ENCODE results near the gene ISM1.
A peak's percentile ranks its signal among the peaks of the same experiment; 100 is the strongest.

The ISM1 gene

DNA sequence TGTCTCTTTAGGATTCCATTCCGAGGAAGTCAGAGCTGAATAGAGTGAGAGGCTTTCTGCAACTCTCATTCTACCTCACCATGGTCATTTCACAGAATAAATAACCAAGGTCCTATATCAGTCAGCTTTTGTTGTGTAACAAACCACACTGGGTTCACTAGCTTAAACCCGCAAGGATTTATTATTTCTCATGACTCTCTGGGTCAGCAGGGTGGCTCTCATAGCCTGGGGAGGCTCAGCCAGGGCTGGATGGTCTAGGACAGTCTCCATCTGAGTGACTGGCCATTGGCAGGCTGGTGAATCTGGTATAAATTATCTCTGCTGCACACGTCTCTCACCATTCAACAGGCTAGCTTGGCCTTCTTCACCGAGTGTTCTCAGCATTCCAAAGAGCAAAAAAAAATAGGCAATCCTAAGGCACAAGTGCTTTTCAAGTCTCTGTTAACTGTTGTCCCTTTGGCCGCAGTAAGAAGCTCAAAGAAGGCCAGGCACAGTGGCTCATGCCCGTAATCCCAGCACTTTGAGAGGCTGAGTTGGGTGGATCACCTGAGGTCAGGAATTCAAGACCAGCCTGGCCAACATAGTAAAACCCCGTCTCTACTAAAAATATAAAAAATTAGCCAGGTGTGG lies 39.7 kb downstream of the ISM1 start:
- DNase-seq, result no peak

DNA sequence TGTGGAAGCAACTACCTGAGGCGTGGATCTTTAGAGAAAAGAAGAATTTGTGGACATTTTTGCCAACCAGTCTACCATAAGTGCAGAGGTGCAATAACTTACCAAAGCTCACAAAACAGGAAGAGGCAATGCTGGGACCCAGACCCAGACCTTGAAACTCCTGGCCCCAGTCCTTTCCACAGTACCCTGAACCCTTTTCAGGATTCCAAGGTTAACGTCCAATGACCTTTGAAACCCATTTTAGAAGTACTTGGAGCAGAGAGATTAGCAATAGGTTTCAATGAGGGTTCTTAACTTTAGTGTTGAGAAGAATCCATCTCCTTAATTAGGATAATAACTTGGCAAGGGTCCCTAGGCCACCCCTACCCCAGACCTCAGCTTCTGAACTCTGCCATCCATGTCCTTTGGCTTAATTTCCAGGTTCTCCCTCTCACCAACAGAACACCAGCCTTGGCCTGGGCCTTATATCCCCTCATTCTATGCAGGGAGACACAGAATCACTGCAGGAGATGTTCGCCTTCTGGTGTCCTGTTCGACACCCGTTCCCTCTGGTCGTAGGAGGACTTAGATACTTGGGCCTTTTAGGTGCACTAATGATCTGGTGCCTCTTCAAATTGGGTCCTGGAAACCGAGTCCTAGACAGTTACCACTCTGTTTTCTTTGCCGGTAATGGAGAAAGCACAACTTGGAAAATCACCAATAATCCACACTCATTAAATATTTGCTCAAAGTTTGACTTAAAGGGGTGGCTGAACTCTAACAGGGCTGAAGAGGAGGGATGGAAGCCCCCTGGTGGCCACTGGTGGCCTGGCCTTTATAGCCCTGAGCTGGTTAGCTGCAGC lies 40.6 kb downstream of the ISM1 start:
- peak; percentile 69 for DNase-seq

DNA sequence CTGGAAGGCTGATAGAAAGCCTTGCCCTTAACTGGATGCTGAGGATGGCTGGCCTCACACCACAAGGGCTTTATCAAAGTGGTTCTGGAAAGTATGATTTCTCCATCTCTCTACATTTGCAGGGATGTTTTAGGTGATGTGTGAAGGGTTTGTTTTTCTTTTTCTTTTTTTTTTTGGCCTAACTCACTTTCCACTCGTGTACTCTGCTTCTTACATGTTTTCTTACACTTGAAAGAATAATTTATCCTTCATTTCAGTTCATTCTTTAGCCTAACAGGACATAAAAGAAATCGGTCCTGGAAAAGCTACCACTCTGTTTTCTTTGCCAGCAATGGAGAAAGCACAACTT lies 41.2 kb downstream of the ISM1 start:
- no peak for DNase-seq

DNA sequence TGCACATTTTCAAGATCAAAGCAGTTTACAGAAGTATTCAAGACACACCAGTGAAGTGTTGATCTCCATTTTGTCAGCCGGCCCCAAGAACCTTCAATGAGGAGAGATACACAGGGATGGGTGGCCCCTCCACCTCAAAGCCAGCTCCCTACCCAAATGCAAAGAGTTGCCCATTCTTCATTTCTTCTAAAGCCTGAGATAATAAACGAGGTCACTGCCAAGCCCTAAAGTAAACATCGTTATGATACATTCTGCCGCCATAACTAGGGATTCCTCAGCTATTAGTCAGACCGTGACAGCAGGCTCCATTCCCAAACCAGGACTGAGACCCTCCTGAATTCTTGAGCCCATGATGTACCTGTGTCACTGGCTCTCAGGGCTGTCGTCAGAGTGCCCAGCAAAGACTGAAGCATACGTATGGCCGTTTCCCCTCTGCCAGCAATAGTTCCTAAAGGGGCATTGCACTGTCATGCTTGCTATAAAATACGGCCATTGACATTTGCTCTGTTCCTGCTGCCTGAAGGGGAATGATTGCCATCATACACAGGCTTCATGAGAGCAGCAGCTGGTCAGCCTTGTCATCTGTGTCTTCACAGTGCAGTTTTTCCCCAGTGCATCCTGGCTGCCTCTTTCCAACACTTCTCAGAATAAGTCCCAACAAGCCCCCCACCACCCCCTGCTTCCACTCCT lies 41.7 kb downstream of the ISM1 start:
- DNase-seq, result no peak

DNA sequence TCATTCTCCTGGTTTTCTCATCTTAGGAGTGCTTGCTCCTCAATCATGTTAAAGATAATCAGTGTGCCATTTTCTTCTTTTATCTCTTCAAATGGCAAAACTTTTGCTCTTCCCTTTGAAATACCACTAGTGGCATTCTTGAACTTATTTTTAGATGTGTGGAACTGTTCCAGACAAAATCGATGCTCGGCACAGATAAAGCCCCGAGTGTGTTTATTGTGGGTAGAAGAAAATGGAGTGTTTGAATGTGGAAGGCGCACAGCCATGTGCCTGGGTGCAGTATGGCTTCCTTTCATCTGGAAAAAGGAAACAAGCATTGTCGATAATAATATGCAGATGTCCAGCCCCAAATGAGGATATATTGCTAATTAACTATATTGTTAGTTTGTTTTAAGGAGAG lies 42.4 kb downstream of the ISM1 start:
- DNase-seq, result no peak

- no peak for DNase-seq
Observed at GRCh38 chr20:13264907-13265306, 43.8 kb downstream of the ISM1 start.

- DNase-seq, result no peak
Observed at GRCh38 chr20:13265941-13266340, 44.9 kb downstream of the ISM1 start.

- DNase-seq, result no peak
Observed at GRCh38 chr20:13267231-13267630, 46.2 kb downstream of the ISM1 start.

DNA sequence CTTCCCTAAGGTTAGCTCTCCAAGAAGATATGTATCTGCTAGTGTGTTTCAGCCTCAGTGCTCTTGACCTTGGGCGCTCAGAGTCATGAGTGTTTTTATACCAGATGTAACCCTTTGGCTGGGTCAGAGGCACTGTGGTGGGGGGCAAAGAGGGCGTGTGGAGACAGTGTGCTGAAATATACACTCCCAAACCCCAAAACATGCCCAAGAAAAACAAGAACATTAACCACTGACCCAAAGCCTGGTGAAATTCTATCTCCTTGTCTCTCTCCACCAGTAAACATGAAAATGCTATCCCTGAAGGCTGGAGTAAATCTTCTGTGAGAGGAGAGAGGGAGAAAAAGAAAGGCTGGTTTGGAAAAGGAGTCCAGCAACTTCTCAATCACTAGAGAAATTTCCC lies 47.9 kb downstream of the ISM1 start:
- no peak for DNase-seq

DNA sequence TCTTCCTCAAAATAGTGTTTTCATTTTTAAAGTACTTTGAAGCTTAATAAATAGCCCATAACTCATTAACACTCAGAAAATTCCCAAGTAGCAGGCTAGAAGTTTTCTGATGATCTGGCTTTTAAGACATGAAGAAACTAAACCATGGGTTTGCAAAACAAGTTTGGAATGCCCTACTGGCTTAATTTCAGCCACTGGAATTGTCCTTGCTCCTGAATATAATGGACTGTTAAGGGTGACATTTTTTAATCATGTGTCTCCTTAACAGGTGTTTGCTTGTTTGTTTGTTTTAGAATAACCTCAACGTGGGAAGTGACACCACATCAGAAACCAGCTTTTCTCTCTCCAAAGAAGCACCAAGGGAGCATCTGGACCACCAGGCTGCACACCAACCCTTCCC lies 49.1 kb downstream of the ISM1 start:
- DNase-seq, result no peak

- no peak for DNase-seq
Observed at GRCh38 chr20:13271098-13271497, 50.0 kb downstream of the ISM1 start.

- no peak for DNase-seq
Observed at GRCh38 chr20:13271977-13272975, 51.2 kb downstream of the ISM1 start.

GRCh38 chr20:13274275-13274861 lies 53.3 kb downstream of the ISM1 start:
- no peak for DNase-seq

DNA sequence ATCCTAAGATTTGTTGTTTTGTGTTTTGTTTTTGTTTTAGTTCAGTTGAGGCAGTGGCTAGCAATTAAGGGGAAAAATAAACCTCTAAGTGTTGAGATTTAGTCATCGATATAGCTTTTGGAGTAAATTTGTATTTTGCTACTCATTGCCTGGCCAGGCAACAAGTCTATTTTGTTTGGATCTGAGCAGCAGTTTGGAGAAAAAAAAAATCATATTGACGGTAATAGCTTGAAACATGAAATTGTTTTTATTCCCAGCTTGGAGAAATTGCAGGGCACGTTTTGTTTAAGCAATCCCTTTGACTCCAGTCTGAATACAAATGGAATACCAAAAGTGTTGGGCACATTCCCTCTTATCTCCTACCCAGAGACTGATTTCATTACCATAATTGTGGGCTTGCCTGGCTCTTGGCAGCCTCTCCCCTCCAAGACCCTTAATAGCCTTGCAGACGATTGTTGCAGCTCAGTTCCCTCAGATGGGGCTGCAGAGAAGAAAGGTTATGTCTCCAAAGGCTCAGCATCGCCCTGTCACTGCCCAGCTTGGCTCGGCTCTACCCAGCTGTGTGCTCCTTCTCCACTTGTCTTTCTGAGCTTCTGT lies 56.0 kb downstream of the ISM1 start:
- no peak for DNase-seq

- DNase-seq, result no peak
Observed at GRCh38 chr20:13277663-13278295, 56.7 kb downstream of the ISM1 start.

GRCh38 chr20:13278812-13279570 lies 57.9 kb downstream of the ISM1 start:
- no peak for DNase-seq

- no peak for DNase-seq
Observed at GRCh38 chr20:13280609-13281324, 59.7 kb downstream of the ISM1 start.

GRCh38 chr20:13283869-13284829 lies 63.1 kb downstream of the ISM1 start:
- DNase-seq, result no peak

- DNase-seq, result no peak
Observed at GRCh38 chr20:13284830-13285229, 63.8 kb downstream of the ISM1 start.

All from RPMI8226 (cell line).